SK-N-MC (cell line): ENCODE measurements around the gene SERPINI1.

Source experiments
- EZH2 ChIP-seq: fragments of 200-600 bp; sonication (generic); IDR thresholded peaks from one replicate; pipeline ENCODE4 v1.6.1; 2017; ENCODE audit warnings: antibody characterized with exemption
- POLR2AphosphoS5 ChIP-seq: IDR thresholded peaks from 2 replicates; pipeline ENCODE4 v1.6.1; 2012; ENCODE audit warnings: mild to moderate bottlenecking, low read depth, low read length, borderline replicate concordance

GRCh38 chr3:167840247-167840646, 104.7 kb downstream of the SERPINI1 start:
- TF ChIP-seq EZH2 (no peak), POLR2AphosphoS5 (no peak)
